Trophoblast cell (in vitro differentiated cells and primary cell): ENCODE data around the gene ACOT11.

Experiments used
- DNase-seq, 2 donors: peaks; one replicate each; pipeline ENCODE4 v3.0.0-alpha.2; 2016
- H2AFZ ChIP-seq: 2 replicates; pipeline ENCODE4 v1.6.1; 2013; ENCODE audit warnings: low read length, moderate library complexity, mild to moderate bottlenecking; ENCODE audit not compliant: insufficient read depth, poor library complexity
- H2AK5ac ChIP-seq: 2 replicates; pipeline ENCODE4 v1.6.1; 2013; ENCODE audit warnings: mild to moderate bottlenecking, low read length
- H2BK120ac ChIP-seq: 2 replicates; pipeline ENCODE4 v1.6.1; 2013; ENCODE audit warnings: low read length, mild to moderate bottlenecking, moderate library complexity; ENCODE audit not compliant: insufficient read depth, poor library complexity
- H2BK12ac ChIP-seq: 2 replicates; pipeline ENCODE4 v1.6.1; 2013; ENCODE audit warnings: mild to moderate bottlenecking, low read length, moderate library complexity
- H2BK5ac ChIP-seq: 2 replicates; pipeline ENCODE4 v1.6.1; 2013; ENCODE audit warnings: low read length, low read depth, moderate library complexity, mild to moderate bottlenecking; ENCODE audit not compliant: poor library complexity
- H3K14ac ChIP-seq: 2 replicates; pipeline ENCODE4 v1.6.1; 2013; ENCODE audit warnings: mild to moderate bottlenecking, low read length
- H3K18ac ChIP-seq: 2 replicates; pipeline ENCODE4 v1.6.1; 2013; ENCODE audit warnings: mild to moderate bottlenecking, low read length
- H3K23ac ChIP-seq: 2 replicates; pipeline ENCODE4 v1.6.1; 2013; ENCODE audit warnings: low read length
- H3K27ac ChIP-seq: 2 replicates; pipeline ENCODE4 v1.5.1; 2013; ENCODE audit warnings: low read depth, mild to moderate bottlenecking, inconsistent platforms, low read length, moderate library complexity
- H3K27me3 ChIP-seq: 2 replicates; pipeline ENCODE4 v1.6.1; 2013; ENCODE audit warnings: inconsistent platforms, mild to moderate bottlenecking, low read length, moderate library complexity; ENCODE audit not compliant: insufficient read depth
- H3K36me3 ChIP-seq, 2 experiments: 1 replicate in 1 of 2; 2 replicates in 1 of 2; pipeline ENCODE4 v1.6.1; 2013; ENCODE audit warnings: low read length in 2 of 2, mild to moderate bottlenecking in 2 of 2, moderate library complexity in 1 of 2; ENCODE audit not compliant: insufficient read depth in 2 of 2, control insufficient read depth in 1 of 2
- H3K4ac ChIP-seq: 2 replicates; pipeline ENCODE4 v1.6.1; 2013; ENCODE audit warnings: low read depth, mild to moderate bottlenecking, low read length, moderate library complexity
- H3K4me1 ChIP-seq, 2 experiments: 1 replicate in 1 of 2; 2 replicates in 1 of 2; pipeline ENCODE4 v1.6.1; 2013; ENCODE audit warnings: low read length in 2 of 2, mild to moderate bottlenecking in 2 of 2, moderate library complexity in 1 of 2; ENCODE audit not compliant: insufficient read depth in 2 of 2, control insufficient read depth in 1 of 2
- H3K4me2 ChIP-seq: 2 replicates; pipeline ENCODE4 v1.6.1; 2013; ENCODE audit warnings: inconsistent platforms, mild to moderate bottlenecking, low read length, moderate library complexity
- H3K4me3 ChIP-seq: 2 replicates; pipeline ENCODE4 v1.5.1; 2013; ENCODE audit warnings: mild to moderate bottlenecking, low read depth, low read length, inconsistent platforms
- H3K79me1 ChIP-seq: one replicate; pipeline ENCODE4 v1.6.1; 2013; ENCODE audit warnings: low read length
- H3K79me2 ChIP-seq: 2 replicates; pipeline ENCODE4 v1.6.1; 2013; ENCODE audit warnings: low read length, mild to moderate bottlenecking; ENCODE audit not compliant: control insufficient read depth, insufficient read depth, poor library complexity
- H3K9ac ChIP-seq: 2 replicates; pipeline ENCODE4 v1.6.1; 2013; ENCODE audit warnings: mild to moderate bottlenecking, low read length
- H3K9me3 ChIP-seq: 2 replicates; pipeline ENCODE4 v1.6.1; 2013; ENCODE audit warnings: low read depth, mild to moderate bottlenecking, control low read depth, inconsistent platforms, low read length; ENCODE audit not compliant: insufficient read depth
- H4K12ac ChIP-seq: 2 replicates; pipeline ENCODE4 v1.6.1; 2013; ENCODE audit warnings: low read depth, mild to moderate bottlenecking, low read length, moderate library complexity
- H4K8ac ChIP-seq: 2 replicates; pipeline ENCODE4 v1.6.1; 2013; ENCODE audit warnings: low read depth, mild to moderate bottlenecking, low read length, moderate library complexity
- H4K91ac ChIP-seq: one replicate; pipeline ENCODE4 v1.6.1; 2013; ENCODE audit warnings: low read depth, mild to moderate bottlenecking, low read length, moderate library complexity
- WGBS: extraction: QIAGEN DNeasy Blood & Tissue Kit; methylation state at CpG from one replicate; pipeline ENCODE4 v1.1.7; 2013; ENCODE audit warnings: missing lambda C conversion rate; ENCODE audit not compliant: insufficient read length, insufficient coverage; ENCODE audit errors: extremely low coverage; 5-methylcytosine and 5-hydroxymethylcytosine counted together

The ACOT11 gene

DNA sequence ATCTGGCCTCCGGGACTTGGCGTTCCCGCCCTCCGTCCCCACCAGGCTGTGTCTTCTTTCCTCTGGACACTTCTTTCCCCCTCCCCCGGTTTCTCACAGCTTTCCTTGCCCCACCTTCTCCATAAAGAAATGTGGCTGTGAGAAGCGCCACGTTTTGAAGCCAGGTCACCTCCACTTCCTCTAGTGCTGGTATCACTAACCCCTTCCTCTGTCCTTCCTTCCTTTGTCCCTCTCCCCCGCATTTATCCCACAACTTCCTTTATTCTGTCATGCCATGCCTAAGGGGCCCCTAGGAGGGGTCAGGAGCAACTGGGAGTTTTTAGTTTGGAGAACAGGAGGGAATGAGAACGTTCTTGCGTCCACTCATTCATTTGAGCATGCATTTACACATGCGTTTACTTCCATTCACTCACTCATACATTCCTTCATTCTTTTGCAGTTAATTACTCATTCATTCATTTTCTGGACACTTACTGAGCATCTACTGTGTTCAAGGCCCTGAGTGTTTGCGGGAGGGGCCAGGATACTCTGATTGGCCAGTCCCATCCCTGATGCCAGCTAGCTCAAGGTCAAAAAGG lies 5.0 kb upstream of the ACOT11 start:
- Histone ChIP-seq H3K9ac (no peak overlapping the region), H2BK5ac (peak overlapping the region; percentile 78), H2BK120ac (peak overlapping the region; percentile 92), H3K27ac (peak overlapping the region; percentile 86), H3K79me2 (peaks cover 9% of the 10 kb centered on the region), H4K12ac (peak overlapping the region; percentile 62), H3K79me1 (peaks cover 47% of the 10 kb centered on the region), H4K8ac (peak overlapping the region; percentile 77), H3K14ac (peak overlapping the region; percentile 74), H3K18ac (peak overlapping the region; percentile 55), H3K27me3 (no peaks in the 10 kb centered on the region), H2AFZ (peak overlapping the region; percentile 39), H3K9me3 (no peaks in the 10 kb centered on the region), H4K91ac (peak overlapping the region; percentile 95), H3K4me1 (peaks cover 38 to 49% of the 10 kb centered on the region in 2 experiments), H2BK12ac (peak overlapping the region; percentile 33), H3K4me3 (peak overlapping the region; percentile 55), H3K4ac (peak overlapping the region; percentile 87), H3K36me3 (no peaks in the 10 kb centered on the region), H3K23ac (no peak overlapping the region), H2AK5ac (peak overlapping the region; percentile 84), H3K4me2 (peak overlapping the region; percentile 61)
- WGBS = no CpG with 5 or more reads among the region's 12 CpGs
- DNase-seq = peak; percentile 56 to 57

DNA sequence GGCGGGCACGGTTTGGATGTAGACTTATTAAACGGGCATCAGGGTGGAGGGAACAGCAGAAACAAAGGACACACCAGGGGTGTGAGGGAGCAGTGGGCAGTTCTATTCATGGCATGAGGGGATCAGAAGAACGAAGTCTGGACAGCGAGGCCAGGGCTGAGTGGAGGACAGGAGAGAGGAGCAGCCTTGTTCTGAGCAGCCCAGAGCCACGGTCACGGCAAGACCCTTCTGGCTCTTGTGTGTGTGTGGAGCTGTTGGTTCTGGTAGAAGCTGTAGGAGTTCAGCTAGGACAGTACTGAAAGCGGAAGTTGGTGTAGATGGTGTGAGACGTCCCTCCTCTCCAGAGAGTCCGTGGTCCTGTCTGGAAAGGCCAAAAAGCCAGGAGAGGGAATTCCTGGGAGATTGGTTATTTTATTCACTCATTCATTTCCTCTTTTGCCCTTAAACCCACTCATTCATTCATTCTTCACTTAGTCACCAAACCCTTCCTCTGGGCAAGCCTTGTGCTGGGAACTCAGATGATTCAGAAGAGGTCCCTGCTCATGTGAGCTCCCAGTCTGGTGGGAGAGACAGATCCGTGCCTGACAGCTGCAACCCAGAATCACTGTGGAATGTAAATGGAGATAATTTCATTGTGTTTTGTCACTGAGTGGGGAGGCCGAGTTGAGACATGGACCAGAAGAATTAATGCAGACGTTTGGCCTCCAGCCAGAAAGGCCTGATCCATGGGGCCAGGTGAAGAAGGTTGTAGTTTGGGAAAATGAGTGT lies 4.1 kb upstream of the ACOT11 start:
- Histone ChIP-seq H3K79me2 (peaks cover 9% of the 10 kb centered on the region), H3K9ac (peak overlapping the region; percentile 18), H3K14ac (peak overlapping the region; percentile 74), H4K12ac (peak overlapping the region; percentile 62), H2AK5ac (peak overlapping the region; percentile 84), H3K27ac (peak overlapping the region; percentile 86), H3K27me3 (no peaks in the 10 kb centered on the region), H2BK12ac (peak overlapping the region; percentile 33), H3K36me3 (no peaks in the 10 kb centered on the region), H2BK120ac (peak overlapping the region; percentile 92), H3K4me3 (no peak overlapping the region), H3K23ac (no peak overlapping the region), H3K18ac (peak overlapping the region; percentile 55), H2AFZ (peak overlapping the region; percentile 39), H3K4me2 (no peak overlapping the region), H2BK5ac (peak overlapping the region; percentile 78), H4K91ac (peak overlapping the region; percentile 95), H3K4ac (peak overlapping the region; percentile 87), H3K9me3 (no peaks in the 10 kb centered on the region), H3K79me1 (peaks cover 47% of the 10 kb centered on the region), H4K8ac (peak overlapping the region; percentile 77), H3K4me1 (peaks cover 42 to 56% of the 10 kb centered on the region in 2 experiments)
- peak; percentile 48 to 55 for DNase-seq
- WGBS = no CpG with 5 or more reads among the region's 13 CpGs

DNA sequence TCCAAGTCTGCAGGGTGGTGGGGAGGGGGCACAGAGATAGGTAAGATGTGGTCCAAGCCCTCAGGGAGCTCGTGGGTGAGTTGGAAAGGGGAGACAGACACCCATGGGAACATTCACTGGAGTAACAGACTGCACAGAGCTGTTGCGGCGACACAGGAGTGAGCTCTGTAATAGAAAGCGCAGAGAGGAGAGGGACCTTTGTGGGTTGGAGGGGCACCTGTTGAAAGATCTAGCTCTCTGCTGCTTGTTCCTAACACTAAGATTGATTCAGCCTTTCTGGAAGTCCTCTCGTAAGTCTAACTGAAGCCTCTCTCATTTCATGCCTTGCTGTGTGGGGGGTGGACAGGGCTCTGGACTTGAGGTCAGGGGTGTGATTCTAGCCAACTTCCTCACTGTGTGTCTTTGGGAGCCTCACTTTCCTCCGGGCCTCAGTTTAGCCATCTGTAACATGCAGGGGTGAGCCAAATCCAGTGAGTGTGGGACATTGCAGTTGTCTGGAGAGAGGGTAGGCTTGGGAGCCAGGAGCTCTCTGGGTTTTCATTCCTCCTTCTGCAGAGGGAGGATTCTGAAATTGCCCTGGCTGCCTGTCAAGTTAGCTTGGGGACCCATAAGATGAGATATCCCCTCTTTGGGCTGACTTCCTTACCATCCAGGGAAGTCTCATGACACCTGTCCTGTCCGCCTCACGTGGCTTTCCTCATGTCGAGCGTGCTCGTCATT lies 2.0 kb upstream of the ACOT11 start:
- Histone ChIP-seq H3K23ac (no peak overlapping the region), H4K91ac (peak overlapping the region; percentile 37), H4K12ac (no peak overlapping the region), H3K4me3 (no peak overlapping the region), H2BK120ac (peak overlapping the region; percentile 69), H3K27ac (no peak overlapping the region), H3K9ac (no peak overlapping the region), H2BK12ac (peak overlapping the region; percentile 91), H3K27me3 (no peaks in the 10 kb centered on the region), H3K79me1 (peaks cover 45% of the 10 kb centered on the region), H3K4me2 (no peak overlapping the region), H2BK5ac (peak overlapping the region; percentile 6), H3K36me3 (no peaks in the 10 kb centered on the region), H3K9me3 (no peaks in the 10 kb centered on the region), H3K4me1 (peaks cover 42 to 56% of the 10 kb centered on the region in 2 experiments), H3K4ac (peak overlapping the region; percentile 67), H3K79me2 (peaks cover 9% of the 10 kb centered on the region), H4K8ac (peak overlapping the region; percentile 43), H2AFZ (no peak overlapping the region), H3K18ac (peak overlapping the region; percentile 89), H3K14ac (peak overlapping the region; percentile 50), H2AK5ac (peak overlapping the region; percentile 16)
- DNase-seq = no peak
- no CpG with 5 or more reads among the region's 11 CpGs for WGBS

DNA sequence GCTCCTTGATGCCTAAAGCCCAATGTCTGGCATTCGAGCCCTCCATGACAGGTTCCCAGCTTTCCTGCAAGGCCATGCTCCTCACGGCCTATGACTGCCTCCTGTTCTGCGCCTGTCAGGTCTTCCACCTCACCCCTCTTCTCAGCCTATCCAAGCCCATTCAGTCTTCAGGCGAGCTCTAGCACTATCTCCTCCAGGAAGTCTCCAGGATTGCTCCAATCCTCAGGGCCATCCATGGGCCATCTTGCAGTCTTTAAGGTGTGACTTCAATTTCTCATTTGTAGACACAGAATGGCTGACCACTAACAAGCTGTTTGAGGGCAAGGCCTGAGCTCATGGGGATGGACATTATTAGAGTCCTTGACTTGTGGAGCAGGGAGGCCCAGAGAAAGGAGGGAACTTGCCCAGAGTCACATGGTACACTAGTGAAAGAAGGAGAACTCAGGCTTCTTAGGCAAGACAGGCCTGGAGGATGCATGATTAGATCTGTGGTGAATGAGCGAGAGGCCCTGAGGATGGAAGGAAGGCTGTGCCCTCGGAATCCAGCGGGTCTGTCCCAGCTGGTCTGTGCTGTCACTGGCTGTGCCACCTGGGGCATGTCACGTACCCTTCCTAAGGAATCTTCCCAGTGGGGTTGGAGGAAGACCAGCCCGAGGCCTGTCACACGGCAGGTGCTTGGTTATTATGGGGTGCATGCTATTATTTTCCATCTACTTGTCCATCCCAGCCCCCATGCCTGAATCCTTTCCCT lies 1.2 kb upstream of the ACOT11 start:
- no peak overlapping the region for H2AFZ ChIP-seq
- no CpG with 5 or more reads among the region's 10 CpGs for WGBS
- H3K36me3 ChIP-seq = no peaks in the 10 kb centered on the region
- peak overlapping the region; percentile 94 for H4K91ac ChIP-seq
- H3K18ac ChIP-seq = peak overlapping the region; percentile 89
- DNase-seq = peak; percentile 9 to 53
- H3K9ac ChIP-seq = no peak overlapping the region
- H3K4me1 ChIP-seq = peaks cover 39 to 52% of the 10 kb centered on the region in 2 experiments
- no peak overlapping the region for H4K12ac ChIP-seq
- H3K9me3 ChIP-seq = no peaks in the 10 kb centered on the region
- peak overlapping the region; percentile 91 for H2BK12ac ChIP-seq
- peaks cover 9% of the 10 kb centered on the region for H3K79me2 ChIP-seq
- no peak overlapping the region for H2BK5ac ChIP-seq
- H3K4me2 ChIP-seq = no peak overlapping the region
- no peak overlapping the region for H3K27ac ChIP-seq
- no peak overlapping the region for H4K8ac ChIP-seq
- no peaks in the 10 kb centered on the region for H3K27me3 ChIP-seq
- peak overlapping the region; percentile 77 for H2BK120ac ChIP-seq
- no peak overlapping the region for H3K23ac ChIP-seq
- no peak overlapping the region for H3K4me3 ChIP-seq
- H2AK5ac ChIP-seq = peak overlapping the region; percentile 70
- peaks cover 40% of the 10 kb centered on the region for H3K79me1 ChIP-seq
- peak overlapping the region; percentile 16 for H3K4ac ChIP-seq
- H3K14ac ChIP-seq = peak overlapping the region; percentile 5
